OCI-LY3 (cell line): ENCODE results near the gene SH2D1A.

Experiments
- EZH2phosphoT487 ChIP-seq: fragments of 200-600 bp; shearing (Covaris generic); IDR thresholded peaks from 2 replicates; pipeline ENCODE4 v1.6.1; 2018; ENCODE audit warnings: antibody characterized with exemption, mixed run types, low read depth
- TF ChIP-seq, protein P1 (sequence below): fragments of 200-600, 300-600 bp; sonication (generic); IDR thresholded peaks from 2 replicates; pipeline ENCODE4 v1.5.1; 2014; ENCODE audit warnings: antibody characterized with exemption, low read length, low read depth

DNA sequence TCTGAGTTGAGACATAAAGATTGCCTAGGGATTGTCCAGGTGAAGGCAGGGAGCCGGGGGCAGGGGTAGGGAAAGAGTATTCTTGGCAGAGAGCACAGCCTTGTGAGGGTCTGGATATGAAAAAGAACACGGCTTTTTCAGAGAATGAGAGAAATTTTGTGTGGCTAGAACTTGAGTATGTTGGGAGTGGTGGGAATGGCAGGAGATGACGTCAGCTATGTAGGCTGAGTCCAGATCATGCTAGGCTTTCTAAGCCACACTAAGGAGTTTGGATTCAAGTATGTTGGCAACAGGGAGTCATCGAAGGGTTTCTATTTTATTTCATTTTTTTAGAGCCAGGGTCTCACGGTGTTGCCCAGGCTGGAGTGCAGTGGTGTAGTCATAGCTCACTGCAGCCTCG is 40.0 kb downstream of the SH2D1A start:
- TF ChIP-seq, protein P1, sequence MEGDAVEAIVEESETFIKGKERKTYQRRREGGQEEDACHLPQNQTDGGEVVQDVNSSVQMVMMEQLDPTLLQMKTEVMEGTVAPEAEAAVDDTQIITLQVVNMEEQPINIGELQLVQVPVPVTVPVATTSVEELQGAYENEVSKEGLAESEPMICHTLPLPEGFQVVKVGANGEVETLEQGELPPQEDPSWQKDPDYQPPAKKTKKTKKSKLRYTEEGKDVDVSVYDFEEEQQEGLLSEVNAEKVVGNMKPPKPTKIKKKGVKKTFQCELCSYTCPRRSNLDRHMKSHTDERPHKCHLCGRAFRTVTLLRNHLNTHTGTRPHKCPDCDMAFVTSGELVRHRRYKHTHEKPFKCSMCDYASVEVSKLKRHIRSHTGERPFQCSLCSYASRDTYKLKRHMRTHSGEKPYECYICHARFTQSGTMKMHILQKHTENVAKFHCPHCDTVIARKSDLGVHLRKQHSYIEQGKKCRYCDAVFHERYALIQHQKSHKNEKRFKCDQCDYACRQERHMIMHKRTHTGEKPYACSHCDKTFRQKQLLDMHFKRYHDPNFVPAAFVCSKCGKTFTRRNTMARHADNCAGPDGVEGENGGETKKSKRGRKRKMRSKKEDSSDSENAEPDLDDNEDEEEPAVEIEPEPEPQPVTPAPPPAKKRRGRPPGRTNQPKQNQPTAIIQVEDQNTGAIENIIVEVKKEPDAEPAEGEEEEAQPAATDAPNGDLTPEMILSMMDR = no peak
- no peak for TF ChIP-seq EZH2phosphoT487
